Testis (tissue), 3 donors: ENCODE results near the gene DNAJC30. TPM values are rescaled to one million over a fixed set of nuclear protein-coding genes. Genes with fewer than 3 reads are reported as not detected.

Experiments
- DNase-seq: peaks from one replicate; pipeline ENCODE4 v3.0.0-alpha.2; 2019
- H3K27ac ChIP-seq, 2 donors: fragments of 200-600 bp; sonication (generic); one replicate each; pipeline ENCODE4 v1.5.1; 2019
- H3K27me3 ChIP-seq: fragments of 200-600 bp; sonication (generic); one replicate; pipeline ENCODE4 v1.5.1; 2019
- H3K36me3 ChIP-seq: fragments of 200-600 bp; sonication (generic); one replicate; pipeline ENCODE4 v1.5.1; 2017; ENCODE audit warnings: low read depth; ENCODE audit errors: missing control alignments
- H3K4me1 ChIP-seq: fragments of 200-600 bp; sonication (generic); one replicate; pipeline ENCODE4 v1.5.1; 2019
- H3K4me3 ChIP-seq, 2 donors: fragments of 200-600 bp; sonication (generic); one replicate each; pipeline ENCODE4 v1.5.1; 2017 to 2019
- H3K9me3 ChIP-seq: fragments of 200-600 bp; sonication (generic); one replicate; pipeline ENCODE4 v1.5.1; 2017
- POLR2A ChIP-seq: fragments of 450-650 bp; IDR thresholded peaks from one replicate; pipeline ENCODE4 v1.6.1; 2017; ENCODE audit warnings: antibody characterized with exemption, mild to moderate bottlenecking, moderate library complexity
- WGBS, 2 donors: methylation state at CpG; one replicate each; pipeline ENCODE4 v1.1.5; 2018; 5-methylcytosine and 5-hydroxymethylcytosine counted together
- intact Hi-C: fragments of 100-400 bp; cut with DNase I; formaldehyde crosslinking; loops from one replicate; pipeline ENCODE4 v1.15.1; 2023; ENCODE audit warnings: low total_unique reads
- polyA plus RNA-seq: library from polyadenylated mRNA; stranded (reverse); fragments of 350-450 nt; fragmentation: Illumina TruSeq; extraction: RNeasy Lipid Tissue Mini Kit (QIAGEN cat#74804); gene quantifications from one replicate; pipeline ENCODE4 v1.2.3, GENCODE V29; 2014; ENCODE audit warnings: low read depth, low replicate concordance; ENCODE audit not compliant: insufficient read depth
- total RNA-seq, 2 donors: library from RNA; depleted of rRNA; stranded (reverse); fragments of >200 nt; gene quantifications; one replicate each; pipeline ENCODE4 v1.2.3, GENCODE V29; 2016
- TF ChIP-seq, protein P1 (sequence below), 3 experiments: fragments of 450-650 bp in 2 of 3; fragments of 200-600 bp in 1 of 3; sonication (generic) in 1 of 3; IDR thresholded peaks; one replicate each; pipeline ENCODE4 v1.5.1; 2016 to 2019; ENCODE audit warnings: antibody characterized with exemption in 3 of 3, mild to moderate bottlenecking in 2 of 3, moderate library complexity in 1 of 3

Gene DNAJC30
- total and polyA plus RNA-seq, 3 donors from 2014 or later: 19.7 to 27.7 (median 25.0) TPM

DNA sequence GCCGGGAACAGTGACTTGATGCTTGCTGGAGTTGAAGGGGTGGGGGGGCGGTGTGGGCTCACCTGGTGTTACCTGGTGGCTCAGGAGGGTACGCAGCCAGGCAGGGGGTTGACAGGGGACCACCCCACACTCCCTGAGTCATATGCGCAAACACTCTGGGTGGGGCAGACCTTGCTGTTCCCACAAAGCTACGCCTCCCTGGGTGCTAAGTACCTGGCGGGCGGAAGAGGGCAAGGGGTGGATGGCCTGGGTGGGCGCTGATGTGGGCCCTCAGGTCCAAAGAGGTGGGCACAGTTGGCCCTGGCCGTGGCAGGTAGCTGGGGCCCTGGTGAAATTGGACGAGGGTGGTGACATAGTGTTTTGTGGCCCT lies 22.3 kb upstream of the DNAJC30 start:
- no peak overlapping the region for H3K4me3 ChIP-seq
- no peak for DNase-seq
- TF ChIP-seq, protein P1, sequence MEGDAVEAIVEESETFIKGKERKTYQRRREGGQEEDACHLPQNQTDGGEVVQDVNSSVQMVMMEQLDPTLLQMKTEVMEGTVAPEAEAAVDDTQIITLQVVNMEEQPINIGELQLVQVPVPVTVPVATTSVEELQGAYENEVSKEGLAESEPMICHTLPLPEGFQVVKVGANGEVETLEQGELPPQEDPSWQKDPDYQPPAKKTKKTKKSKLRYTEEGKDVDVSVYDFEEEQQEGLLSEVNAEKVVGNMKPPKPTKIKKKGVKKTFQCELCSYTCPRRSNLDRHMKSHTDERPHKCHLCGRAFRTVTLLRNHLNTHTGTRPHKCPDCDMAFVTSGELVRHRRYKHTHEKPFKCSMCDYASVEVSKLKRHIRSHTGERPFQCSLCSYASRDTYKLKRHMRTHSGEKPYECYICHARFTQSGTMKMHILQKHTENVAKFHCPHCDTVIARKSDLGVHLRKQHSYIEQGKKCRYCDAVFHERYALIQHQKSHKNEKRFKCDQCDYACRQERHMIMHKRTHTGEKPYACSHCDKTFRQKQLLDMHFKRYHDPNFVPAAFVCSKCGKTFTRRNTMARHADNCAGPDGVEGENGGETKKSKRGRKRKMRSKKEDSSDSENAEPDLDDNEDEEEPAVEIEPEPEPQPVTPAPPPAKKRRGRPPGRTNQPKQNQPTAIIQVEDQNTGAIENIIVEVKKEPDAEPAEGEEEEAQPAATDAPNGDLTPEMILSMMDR (IDR thresholded peaks at IDR 0.05): no peak
- TF ChIP-seq POLR2A: no peak
- H3K9me3 ChIP-seq: no peaks in the 10 kb centered on the region
- 88 to 92% methylated on average over 9 to 10 of the region's 10 CpGs for WGBS, 2 donors
- intact Hi-C loops: no loop called here
- no peaks in the 10 kb centered on the region for H3K36me3 ChIP-seq
- H3K4me1 ChIP-seq: peaks cover 10% of the 10 kb centered on the region
- no peaks in the 10 kb centered on the region for H3K27me3 ChIP-seq
- H3K27ac ChIP-seq: no peak overlapping the region

DNA sequence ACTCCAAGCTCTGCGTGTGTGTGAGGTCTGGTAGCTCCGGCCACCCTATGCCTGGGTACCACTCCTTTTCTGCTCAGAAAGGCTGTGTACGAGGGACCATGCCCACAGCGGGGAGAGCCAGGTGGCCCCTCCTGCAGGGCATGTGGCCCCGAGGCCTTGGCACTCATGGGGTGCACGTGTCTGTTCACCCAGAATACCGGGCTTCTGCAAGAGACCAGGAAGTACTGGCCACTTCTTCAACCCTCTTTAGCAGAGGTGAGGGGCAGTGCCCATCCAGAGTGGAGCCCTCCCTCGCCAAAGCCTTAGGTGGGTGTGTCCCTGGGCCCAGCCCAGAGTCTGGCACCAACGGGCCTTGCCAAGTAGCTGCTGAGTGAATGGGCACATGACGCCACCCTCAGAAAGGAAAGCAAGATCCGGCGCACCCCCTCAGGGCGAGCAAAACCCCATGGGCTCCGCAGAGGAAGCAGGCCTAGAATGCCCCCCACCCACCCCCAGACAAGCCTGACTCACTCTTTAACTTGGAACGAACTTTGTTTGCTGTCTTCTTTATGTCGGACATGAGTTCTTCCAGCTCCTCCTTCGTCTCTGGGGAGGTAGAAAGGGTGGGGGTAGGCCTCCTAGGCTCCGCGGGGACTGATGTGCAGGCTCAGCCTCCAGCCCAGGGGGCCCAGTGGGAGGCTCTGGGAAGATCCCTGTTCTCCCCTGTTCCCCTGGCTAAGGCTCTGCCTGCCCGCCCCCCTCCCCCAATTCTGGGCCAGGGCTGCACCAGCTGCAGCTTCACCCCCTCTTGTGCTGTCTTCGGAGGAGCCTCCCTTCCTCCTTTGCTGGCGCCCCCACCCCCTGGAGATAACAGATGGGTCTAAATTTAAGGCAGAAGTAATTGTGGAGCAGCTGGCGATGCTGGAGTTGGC lies 21.6 kb upstream of the DNAJC30 start:
- H3K27ac ChIP-seq: no peak overlapping the region
- no peak overlapping the region for H3K4me3 ChIP-seq
- no peaks in the 10 kb centered on the region for H3K36me3 ChIP-seq
- no peaks in the 10 kb centered on the region for H3K27me3 ChIP-seq
- TF ChIP-seq, protein P1 (IDR thresholded peaks at IDR 0.05): no peak
- no peak for TF ChIP-seq POLR2A
- H3K4me1 ChIP-seq: peaks cover 10% of the 10 kb centered on the region
- intact Hi-C loops: no loop called here
- no peaks in the 10 kb centered on the region for H3K9me3 ChIP-seq
- WGBS, 2 donors: 79 to 82% methylated on average over 12 to 23 of the region's 23 CpGs
- DNase-seq: no peak

DNA sequence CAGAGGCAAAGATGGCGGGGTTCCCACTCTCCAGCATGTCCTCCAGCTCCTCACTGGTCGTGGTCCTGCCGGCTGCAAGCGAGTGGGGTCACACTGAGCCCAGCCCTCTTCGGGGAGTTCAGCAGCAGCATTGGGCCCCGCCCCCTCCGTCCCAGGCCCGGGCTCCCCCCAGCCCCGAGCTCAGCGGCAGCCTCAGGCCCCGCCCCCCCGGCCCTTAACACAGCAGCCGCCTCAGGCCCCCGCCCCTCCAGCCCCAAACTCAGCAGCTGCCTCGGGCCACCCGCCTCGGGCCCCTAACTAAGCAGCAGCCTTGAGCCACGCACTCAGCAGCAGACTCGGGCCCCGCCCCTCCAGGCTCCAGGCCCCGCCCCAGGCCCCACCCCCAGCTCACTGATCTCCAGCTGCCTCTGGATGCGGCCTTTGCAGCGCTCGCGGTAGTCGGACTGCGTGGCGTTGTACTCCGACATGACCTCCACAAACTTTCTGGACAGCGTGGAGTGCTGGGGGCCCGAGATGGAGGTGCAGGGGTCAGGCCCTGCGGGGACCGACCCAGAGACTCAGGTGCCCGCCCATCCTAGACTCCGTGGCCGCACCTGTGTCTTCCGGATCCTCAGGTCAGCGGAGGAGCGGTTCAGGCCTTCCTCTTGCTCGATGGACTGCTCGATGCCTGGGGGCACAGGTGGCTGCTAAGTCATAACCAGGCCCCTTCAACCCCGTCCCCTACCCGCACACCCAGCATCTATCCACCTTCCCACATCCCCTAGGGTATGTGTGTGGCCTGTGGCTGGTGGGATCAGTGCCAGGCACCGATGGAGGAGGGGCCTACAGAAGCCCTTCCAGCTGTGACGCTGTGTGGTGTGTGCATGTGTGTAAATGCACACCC lies 20.7 kb upstream of the DNAJC30 start:
- peaks cover 10% of the 10 kb centered on the region for H3K4me1 ChIP-seq
- peak overlapping the region; percentile 1 to 43 for H3K4me3 ChIP-seq
- WGBS, 2 donors: 31 to 43% methylated on average over 6 to 37 of the region's 45 CpGs
- H3K9me3 ChIP-seq: no peaks in the 10 kb centered on the region
- H3K36me3 ChIP-seq: no peaks in the 10 kb centered on the region
- H3K27ac ChIP-seq: peak overlapping the region in 1 of 2 donors; percentile 8
- intact Hi-C loops: no loop called here
- DNase-seq: peak; percentile 77
- no peaks in the 10 kb centered on the region for H3K27me3 ChIP-seq
- no peak for TF ChIP-seq POLR2A

DNA sequence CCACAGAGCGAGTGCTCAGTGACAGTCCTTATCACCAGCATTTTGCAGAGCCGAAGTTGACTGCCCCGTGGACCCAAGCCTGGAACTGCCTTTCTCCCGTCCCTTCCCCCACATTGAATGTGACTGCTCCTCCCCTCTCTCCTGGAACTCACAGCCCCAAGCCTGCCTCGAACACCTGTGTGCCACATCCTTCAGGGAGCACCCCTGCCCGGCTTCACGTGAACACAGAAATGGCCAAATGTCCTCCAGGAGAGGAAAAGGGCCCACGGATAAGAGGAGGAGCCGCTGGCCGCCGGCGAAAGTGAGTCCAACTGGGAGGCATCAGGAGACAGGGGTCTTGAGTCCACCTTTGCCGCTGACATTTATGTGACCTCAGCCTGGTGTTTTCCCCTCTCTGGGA lies 20.0 kb upstream of the DNAJC30 start:
- Histone ChIP-seq H3K27ac (peak overlapping the region in 1 of 2 donors; percentile 8), H3K4me1 (peaks cover 10% of the 10 kb centered on the region), H3K27me3 (no peaks in the 10 kb centered on the region), H3K4me3 (peak overlapping the region in 1 of 2 donors; percentile 43), H3K9me3 (no peaks in the 10 kb centered on the region), H3K36me3 (no peaks in the 10 kb centered on the region)
- TF ChIP-seq, protein P1 (IDR thresholded peaks at IDR 0.05): no peak
- TF ChIP-seq POLR2A: no peak
- no peak for DNase-seq
- intact Hi-C loops: no loop called here
- WGBS, 2 donors: 59 to 61% methylated on average over 9 to 13 of the region's 13 CpGs

DNA sequence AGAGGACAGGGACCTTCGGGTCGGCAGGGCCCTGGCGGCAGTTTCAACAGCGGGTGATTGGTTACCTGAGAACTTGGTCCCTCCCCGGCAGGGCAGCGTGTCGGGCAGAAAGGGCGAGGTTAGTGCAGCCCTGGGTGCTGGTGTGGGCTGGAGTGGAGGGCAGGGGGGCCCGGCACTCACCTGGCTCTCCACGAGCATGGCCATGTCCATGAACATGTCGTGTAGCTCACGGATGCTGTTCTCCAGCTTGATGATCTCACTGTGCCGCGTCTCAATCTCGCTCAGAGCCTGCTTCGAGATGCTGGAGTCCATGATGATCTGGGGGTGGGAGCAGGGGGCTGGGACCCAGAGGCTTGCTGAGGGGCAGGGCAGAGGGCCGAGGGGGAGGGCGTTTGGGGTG lies 19.4 kb upstream of the DNAJC30 start:
- Histone ChIP-seq H3K4me1 (peaks cover 10% of the 10 kb centered on the region), H3K36me3 (no peaks in the 10 kb centered on the region), H3K4me3 (no peak overlapping the region), H3K27me3 (no peaks in the 10 kb centered on the region), H3K9me3 (no peaks in the 10 kb centered on the region), H3K27ac (no peak overlapping the region)
- no peak for DNase-seq
- 92 to 94% methylated on average over 12 to 18 of the region's 18 CpGs for WGBS, 2 donors
- intact Hi-C loops: no loop called here
- TF ChIP-seq, protein P1 (IDR thresholded peaks at IDR 0.05): no peak
- no peak for TF ChIP-seq POLR2A
